GM23248 (cell line): ENCODE results near the gene KCNQ2. TPM values are rescaled to one million over a fixed set of nuclear protein-coding genes. Genes with fewer than 3 reads are reported as not detected.

Experiments
- DNase-seq: peaks from one replicate; pipeline ENCODE4 v3.0.0-alpha.2; 2015
- H2AFZ ChIP-seq: fragments of 200-600 bp; sonication (generic); 2 replicates; pipeline ENCODE4 v1.6.1; 2016; ENCODE audit warnings: antibody characterized with exemption
- H3F3A ChIP-seq: fragments of 200-600 bp; sonication (generic); 2 replicates; pipeline ENCODE4 v1.6.1; 2016; ENCODE audit warnings: mild to moderate bottlenecking, antibody characterized with exemption, mixed run types; ENCODE audit not compliant: insufficient read depth
- H3K27ac ChIP-seq: fragments of 200-600 bp; sonication (generic); 2 replicates; pipeline ENCODE4 v1.5.1; 2016; ENCODE audit warnings: mild to moderate bottlenecking
- H3K27me3 ChIP-seq: fragments of 200-600 bp; sonication (generic); replicated peaks from 2 replicates; pipeline ENCODE4 v1.6.1; 2016; ENCODE audit warnings: mild to moderate bottlenecking; ENCODE audit not compliant: insufficient read depth
- H3K36me3 ChIP-seq: fragments of 200-600 bp; sonication (generic); 2 replicates; pipeline ENCODE4 v1.6.1; 2016; ENCODE audit warnings: low read depth, mild to moderate bottlenecking
- H3K4me1 ChIP-seq: fragments of 200-600 bp; sonication (generic); 2 replicates; pipeline ENCODE4 v1.6.1; 2016; ENCODE audit warnings: mild to moderate bottlenecking; ENCODE audit not compliant: insufficient read depth
- H3K4me2 ChIP-seq: fragments of 200-600 bp; sonication (generic); one replicate; pipeline ENCODE4 v1.6.1; 2016; ENCODE audit warnings: mild to moderate bottlenecking; ENCODE audit not compliant: unreplicated experiment
- H3K4me3 ChIP-seq: fragments of 200-600 bp; sonication (generic); 2 replicates; pipeline ENCODE4 v1.5.1; 2016; ENCODE audit warnings: mild to moderate bottlenecking
- H3K79me2 ChIP-seq: fragments of 200-600 bp; sonication (generic); 2 replicates; pipeline ENCODE4 v1.6.1; 2016; ENCODE audit warnings: mild to moderate bottlenecking; ENCODE audit not compliant: insufficient read depth
- H3K9ac ChIP-seq: fragments of 200-600 bp; sonication (generic); 2 replicates; pipeline ENCODE4 v1.6.1; 2016; ENCODE audit warnings: mild to moderate bottlenecking
- H3K9me2 ChIP-seq: fragments of 200-600 bp; sonication (generic); 2 replicates; pipeline ENCODE4 v1.6.1; 2016; ENCODE audit warnings: mixed run types, mild to moderate bottlenecking, moderate library complexity; ENCODE audit not compliant: insufficient read depth
- H3K9me3 ChIP-seq: fragments of 200-600 bp; sonication (generic); one replicate; pipeline ENCODE4 v1.6.1; 2017; ENCODE audit warnings: low read depth
- H4K20me1 ChIP-seq: fragments of 200-600 bp; sonication (generic); 2 replicates; pipeline ENCODE4 v1.6.0; 2016; ENCODE audit not compliant: insufficient read depth
- EZH2 ChIP-seq: fragments of 200-600 bp; sonication (generic); IDR thresholded peaks from 2 replicates; pipeline ENCODE4 v1.6.1; 2018; ENCODE audit warnings: antibody characterized with exemption, mild to moderate bottlenecking; ENCODE audit not compliant: insufficient read depth, poor library complexity, severe bottlenecking
- EZH2phosphoT487 ChIP-seq: fragments of 200-600 bp; sonication (generic); IDR thresholded peaks from 2 replicates; pipeline ENCODE4 v1.6.1; 2018; ENCODE audit warnings: antibody characterized with exemption, moderate library complexity, mild to moderate bottlenecking, low read depth; ENCODE audit not compliant: insufficient read depth
- WGBS, 2 experiments: methylation state at CpG; one replicate each; pipeline ENCODE4 v1.1.6; 2015 to 2017; ENCODE audit warnings: low lambda C conversion rate in 2 of 2, low coverage in 1 of 2; ENCODE audit errors: missing lambda C conversion rate in 2 of 2; 5-methylcytosine and 5-hydroxymethylcytosine counted together
- in situ Hi-C: fragments of 300-500 bp; cut with MboI; formaldehyde crosslinking; loops from 2 replicates; pipeline ENCODE4 v1.15.0; 2020
- polyA plus RNA-seq: library from polyadenylated mRNA; unstranded; fragments of >200 nt; fragmentation: Nextera tagmentation; extraction: Ambion mirVana; gene quantifications from 2 replicates; pipeline ENCODE4 v1.2.1, GENCODE V29; 2016
- total RNA-seq: library from RNA; depleted of rRNA; stranded (reverse); fragments of >200 nt; shearing (Covaris generic); gene quantifications from 2 replicates; pipeline ENCODE4 v1.2.3, GENCODE V29; 2014

Gene KCNQ2
- total and polyA plus RNA-seq, 2 experiments from 2014 or later: 0.38 TPM; not detected in 1

DNA sequence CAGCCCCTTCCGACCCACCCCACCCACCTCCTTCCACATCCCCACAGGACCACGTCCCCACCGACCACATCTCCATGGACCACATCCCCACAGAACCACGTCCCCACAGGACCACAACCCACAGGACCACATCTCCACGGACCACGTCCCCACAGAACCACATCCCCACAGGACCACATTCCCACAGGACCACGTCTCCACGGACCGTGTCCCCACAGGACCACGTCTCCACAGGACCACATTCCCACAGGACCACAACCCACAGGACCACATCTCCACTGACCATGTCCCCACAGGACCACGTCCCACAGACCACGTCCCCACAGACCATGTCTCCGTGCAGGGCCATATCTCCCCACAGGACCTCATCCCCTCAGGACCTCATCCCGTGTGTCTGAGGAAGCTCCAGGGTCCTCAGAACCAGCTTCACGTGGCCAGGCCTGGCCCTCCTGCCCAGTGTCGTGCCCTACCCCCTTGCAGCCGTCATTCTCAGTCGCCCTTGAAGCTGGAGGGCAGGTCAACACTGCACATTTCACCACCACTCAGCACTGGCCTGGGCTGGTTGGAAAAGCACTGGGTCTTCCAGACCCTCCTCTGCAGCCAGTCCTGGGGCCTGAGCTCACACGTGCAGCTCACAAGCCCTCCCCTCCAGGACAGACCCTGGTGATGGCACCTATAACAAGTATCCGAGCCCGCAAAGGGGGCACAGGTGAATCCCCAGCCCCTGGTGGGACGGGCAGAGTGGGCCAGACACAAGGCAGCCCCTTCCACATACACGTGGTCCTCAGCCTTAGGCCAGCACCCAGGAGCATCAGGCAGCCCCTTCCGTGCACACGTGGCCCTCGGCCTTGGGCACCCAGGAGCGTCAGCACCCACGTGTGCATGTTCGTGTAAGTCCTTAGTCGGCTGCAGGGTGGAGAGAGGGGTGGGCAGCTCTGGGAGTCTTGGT lies 115.2 kb downstream of the KCNQ2 start:
- 54 to 62% methylated on average over 25 to 30 of the region's 30 CpGs for WGBS, 2 experiments
- in situ Hi-C loops: no loop called here
- DNase-seq: no peak
- no peak overlapping the region for H3K27ac ChIP-seq
- no peaks in the 10 kb centered on the region for H3K9me3 ChIP-seq
- no peak for TF ChIP-seq EZH2phosphoT487
- no peak for TF ChIP-seq EZH2
- no peaks in the 10 kb centered on the region for H3K4me1 ChIP-seq
- no peaks in the 10 kb centered on the region for H4K20me1 ChIP-seq
- H3K4me2 ChIP-seq: no peak overlapping the region
- no peaks in the 10 kb centered on the region for H3K9me2 ChIP-seq
- no peak overlapping the region for H2AFZ ChIP-seq
- H3F3A ChIP-seq: no peaks in the 10 kb centered on the region
- H3K79me2 ChIP-seq: no peaks in the 10 kb centered on the region
- no peak overlapping the region for H3K9ac ChIP-seq
- H3K27me3 ChIP-seq: peaks cover 7% of the 10 kb centered on the region
- H3K36me3 ChIP-seq: no peaks in the 10 kb centered on the region
- no peak overlapping the region for H3K4me3 ChIP-seq

DNA sequence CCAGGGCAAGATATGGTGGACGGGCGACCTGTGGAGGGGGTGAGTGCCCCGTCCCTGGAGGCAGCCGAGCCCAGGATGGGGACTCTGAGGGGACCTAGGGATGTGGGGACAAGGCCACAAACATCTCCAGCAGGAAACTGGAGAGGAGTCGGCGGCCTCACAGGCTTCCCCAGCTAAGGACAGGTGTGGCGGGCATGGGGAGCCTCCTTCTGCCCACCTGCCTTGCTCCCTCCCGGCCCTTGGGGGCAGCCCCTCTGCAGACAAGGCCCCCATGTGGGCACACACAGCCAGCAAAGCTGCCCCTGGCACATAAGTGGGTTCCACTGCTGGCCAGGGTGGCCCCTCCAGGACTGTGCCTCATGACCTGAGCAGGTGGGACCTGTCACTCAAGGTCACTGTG lies 115.9 kb downstream of the KCNQ2 start:
- in situ Hi-C loops: no loop called here
- Histone ChIP-seq H3F3A (no peaks in the 10 kb centered on the region), H3K27ac (no peak overlapping the region), H3K4me1 (no peaks in the 10 kb centered on the region), H3K79me2 (no peaks in the 10 kb centered on the region), H3K27me3 (peaks cover 7% of the 10 kb centered on the region), H2AFZ (no peak overlapping the region), H3K4me3 (no peak overlapping the region), H3K9me2 (no peaks in the 10 kb centered on the region), H3K4me2 (no peak overlapping the region), H3K9me3 (no peaks in the 10 kb centered on the region), H3K9ac (no peak overlapping the region), H4K20me1 (no peaks in the 10 kb centered on the region), H3K36me3 (no peaks in the 10 kb centered on the region)
- DNase-seq: no peak
- WGBS, 2 experiments: 66% methylated on average over 6 to 8 of the region's 8 CpGs
- no peak for TF ChIP-seq EZH2
- TF ChIP-seq EZH2phosphoT487: no peak

DNA sequence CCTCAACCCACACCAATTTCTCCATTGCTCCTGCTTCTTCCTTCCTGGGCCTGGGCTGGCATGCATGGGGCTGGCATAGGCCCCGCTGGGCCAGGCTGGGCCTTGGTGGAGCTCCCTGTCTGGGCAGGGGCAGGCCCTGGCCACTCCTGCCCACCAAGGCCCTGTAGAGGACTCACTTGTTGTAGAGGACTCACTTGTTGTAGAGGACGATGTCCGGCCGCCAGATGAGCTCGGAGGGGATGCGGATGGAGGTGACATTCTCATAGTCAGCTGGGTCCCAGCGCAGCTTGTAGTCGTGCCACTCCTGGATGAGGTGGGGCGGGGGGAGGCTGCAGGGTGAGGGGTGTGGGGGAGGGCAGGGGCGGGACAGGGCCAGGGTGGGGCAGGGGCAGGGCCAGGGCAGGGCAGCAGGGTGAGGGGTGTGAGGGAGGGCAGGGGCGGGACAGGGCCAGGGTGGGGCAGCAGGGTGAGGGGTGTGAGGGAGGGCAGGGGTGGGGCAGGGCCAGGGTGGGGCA lies 116.6 kb downstream of the KCNQ2 start:
- Histone ChIP-seq H3F3A (no peaks in the 10 kb centered on the region), H4K20me1 (no peaks in the 10 kb centered on the region), H3K27me3 (peaks cover 7% of the 10 kb centered on the region), H3K4me1 (no peaks in the 10 kb centered on the region), H3K79me2 (no peaks in the 10 kb centered on the region), H3K27ac (no peak overlapping the region), H3K9ac (no peak overlapping the region), H3K36me3 (no peaks in the 10 kb centered on the region), H3K9me3 (no peaks in the 10 kb centered on the region), H3K4me3 (no peak overlapping the region), H3K9me2 (no peaks in the 10 kb centered on the region), H3K4me2 (no peak overlapping the region), H2AFZ (no peak overlapping the region)
- no peak for DNase-seq
- TF ChIP-seq EZH2phosphoT487: no peak
- no peak for TF ChIP-seq EZH2
- WGBS, 2 experiments: 66 to 83% methylated on average over 6 to 11 of the region's 11 CpGs
- in situ Hi-C loops: no loop called here

DNA sequence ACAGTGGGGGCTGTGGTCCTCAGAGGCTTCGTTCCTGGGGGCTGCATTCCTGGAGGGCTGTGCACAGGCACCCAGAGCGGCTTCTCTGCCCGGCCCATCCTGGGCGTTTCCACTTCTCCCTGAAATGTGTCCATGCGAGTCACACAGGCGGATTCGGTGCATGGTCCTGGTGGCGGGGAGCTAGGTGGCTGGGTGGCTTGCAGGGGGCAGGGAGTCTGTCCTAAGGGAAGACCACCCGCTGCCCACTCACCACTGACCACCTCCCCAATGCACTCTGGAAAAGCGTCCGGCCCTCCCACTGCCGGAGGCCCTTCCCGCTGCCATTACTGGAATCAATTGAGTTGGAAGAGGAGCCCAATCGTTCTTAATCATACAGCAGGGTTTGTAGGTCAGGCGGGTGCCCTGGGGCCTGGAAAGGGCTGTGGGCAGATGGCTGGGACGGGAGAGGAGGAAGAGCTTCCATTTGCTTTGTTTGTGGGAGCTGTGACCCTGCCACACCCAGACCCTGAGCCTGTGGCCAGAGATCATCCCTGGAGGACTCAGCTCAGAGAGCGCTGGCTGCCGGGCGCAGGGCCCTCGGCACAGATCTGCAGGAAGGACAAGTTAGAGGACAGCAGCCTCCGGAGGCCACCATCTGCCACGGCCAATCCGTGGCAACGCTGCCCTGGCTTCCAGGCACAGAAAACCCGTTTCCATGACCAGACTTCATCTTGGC lies 117.7 kb downstream of the KCNQ2 start:
- no peaks in the 10 kb centered on the region for H3F3A ChIP-seq
- no peaks in the 10 kb centered on the region for H3K9me3 ChIP-seq
- H3K36me3 ChIP-seq: no peaks in the 10 kb centered on the region
- H3K79me2 ChIP-seq: no peaks in the 10 kb centered on the region
- H3K9ac ChIP-seq: no peak overlapping the region
- H3K4me3 ChIP-seq: no peak overlapping the region
- H3K4me2 ChIP-seq: no peak overlapping the region
- no peak for TF ChIP-seq EZH2phosphoT487
- no peak for TF ChIP-seq EZH2
- in situ Hi-C loops: no loop called here
- H3K27ac ChIP-seq: no peak overlapping the region
- H3K9me2 ChIP-seq: no peaks in the 10 kb centered on the region
- no peak overlapping the region for H2AFZ ChIP-seq
- 0 out of 2 replicates have a peak, but pooled peaks cover 3% of the 10 kb centered on the region for H3K27me3 ChIP-seq
- no peaks in the 10 kb centered on the region for H3K4me1 ChIP-seq
- no peaks in the 10 kb centered on the region for H4K20me1 ChIP-seq
- WGBS, 2 experiments: 58 to 64% methylated on average over 21 to 25 of the region's 25 CpGs
- DNase-seq: no peak
